NCI-H1930 (cell line): Measurements from ENCODE around the gene TAB2.
"Not testable (repeated sequence)": the region's sequence is repeated elsewhere in the genome, so short reads cannot be mapped to it uniquely, and the experiment has no call there.

Experiments
- DNase-seq, 2 experiments: peaks; one replicate each; lab custom pipeline; 2025; lab: John Stamatoyannopoulos, UW

The TAB2 gene

GRCh38 chr6:149333266-149333620 lies 15.7 kb downstream of the TAB2 start:
- DNase-seq, result no peak

GRCh38 chr6:149334201-149334600 lies 16.7 kb downstream of the TAB2 start:
- no peak for DNase-seq

DNA sequence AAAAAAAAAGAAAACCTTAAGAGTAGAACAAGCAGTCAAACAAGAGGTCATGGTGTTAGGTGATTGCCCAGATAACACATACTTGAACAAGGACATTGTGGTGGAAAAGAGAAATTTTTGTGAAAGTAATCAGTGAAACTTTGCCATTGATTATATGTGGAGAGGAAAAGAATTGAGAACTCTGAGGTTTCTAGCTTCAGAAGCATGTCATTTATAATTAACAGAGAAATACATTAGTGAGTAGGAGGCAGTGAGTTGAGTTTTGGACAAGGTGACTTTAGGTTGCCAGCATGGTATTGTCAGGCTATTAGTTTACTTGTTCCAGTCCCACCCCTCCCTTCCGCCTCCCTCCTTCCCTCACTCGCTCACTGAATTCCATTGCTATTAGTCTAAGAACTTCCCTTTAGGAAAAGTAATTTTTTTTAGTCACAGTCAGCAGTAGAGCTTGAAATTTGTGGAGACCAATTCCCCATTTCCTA lies 17.2 kb downstream of the TAB2 start:
- DNase-seq, result no peak

- no peak for DNase-seq
These were observed 18.6 kb downstream of the TAB2 start for GRCh38 chr6:149335924-149336608.

GRCh38 chr6:149336609-149336928 lies 19.1 kb downstream of the TAB2 start:
- no peak for DNase-seq

DNA sequence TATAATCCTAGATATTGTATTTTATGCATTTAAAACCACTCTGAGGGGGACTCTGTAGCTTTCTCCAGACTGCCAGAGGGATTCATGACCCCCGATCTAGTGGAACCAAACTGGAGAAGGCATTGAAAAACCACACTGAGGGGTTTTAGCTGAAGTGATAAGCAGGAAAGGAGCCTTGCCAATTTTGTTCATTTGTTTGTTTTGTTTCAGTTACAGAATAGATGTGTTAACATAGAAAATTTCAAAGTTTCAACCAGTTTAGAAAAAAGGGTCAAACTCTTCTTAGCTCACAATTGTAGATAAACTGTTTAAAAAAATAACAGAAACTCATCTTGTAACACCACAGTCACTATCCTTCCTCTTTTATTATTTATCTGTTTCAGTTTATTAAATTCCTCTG lies 19.8 kb downstream of the TAB2 start:
- no peak for DNase-seq

DNA sequence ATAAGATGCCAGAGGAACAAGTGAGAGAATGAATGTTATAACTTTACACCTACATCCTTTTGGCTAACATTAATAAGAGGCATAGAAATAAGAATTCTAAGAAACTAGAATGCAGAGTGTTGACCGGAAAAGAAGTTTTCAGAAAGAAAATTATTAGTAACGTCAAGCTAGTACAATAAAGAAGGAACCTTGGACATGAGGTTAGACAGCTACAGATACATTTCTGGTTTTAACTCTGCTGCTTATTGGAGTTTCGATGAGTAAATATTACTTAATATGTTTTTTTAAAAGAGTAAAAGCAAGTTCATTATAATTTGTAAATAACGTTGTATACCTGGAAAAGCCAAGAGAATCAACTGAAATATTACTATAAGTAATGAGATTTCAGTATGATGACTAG lies 22.7 kb downstream of the TAB2 start:
- no peak for DNase-seq

DNA sequence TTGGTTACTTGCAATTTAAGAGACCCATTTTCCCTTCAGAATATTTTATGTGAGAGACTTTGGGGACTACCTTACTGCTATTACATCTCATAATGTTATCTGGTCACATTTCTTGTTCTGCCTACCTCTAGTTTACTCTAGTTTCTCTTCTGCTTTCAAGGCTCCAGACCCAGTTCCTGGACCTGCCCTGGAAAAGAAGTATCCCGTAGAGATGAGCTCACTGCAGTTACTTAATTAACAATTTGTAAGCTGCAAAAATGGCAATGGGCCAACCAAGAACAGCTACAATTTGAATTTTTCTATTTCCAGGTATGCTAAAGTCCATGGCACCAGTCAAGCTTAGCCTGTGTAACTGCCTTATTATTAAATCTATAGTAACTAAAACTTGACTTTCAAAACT lies 25.0 kb downstream of the TAB2 start:
- DNase-seq, result no peak

- no peak for DNase-seq
These were observed 26.0 kb downstream of the TAB2 start for GRCh38 chr6:149343501-149343900.

DNA sequence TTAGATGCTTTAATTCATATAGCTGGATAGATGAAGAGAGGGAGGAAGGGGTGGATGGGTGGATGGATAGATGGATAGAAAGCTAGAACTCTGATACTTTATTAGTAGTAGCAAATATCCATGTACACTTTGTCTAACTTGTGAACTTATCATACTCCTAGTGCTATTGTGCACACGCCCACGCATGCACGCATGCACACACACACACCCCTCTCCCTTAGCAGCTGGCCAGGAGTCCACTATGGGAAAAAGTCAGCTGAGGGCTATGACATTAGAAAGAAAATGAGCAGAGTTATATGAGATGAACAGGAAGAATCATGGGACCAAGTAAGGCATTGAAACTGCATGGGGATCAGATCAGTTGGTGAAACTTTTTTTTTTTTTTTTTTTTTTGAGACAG lies 28.6 kb downstream of the TAB2 start:
- no peak for DNase-seq

DNA sequence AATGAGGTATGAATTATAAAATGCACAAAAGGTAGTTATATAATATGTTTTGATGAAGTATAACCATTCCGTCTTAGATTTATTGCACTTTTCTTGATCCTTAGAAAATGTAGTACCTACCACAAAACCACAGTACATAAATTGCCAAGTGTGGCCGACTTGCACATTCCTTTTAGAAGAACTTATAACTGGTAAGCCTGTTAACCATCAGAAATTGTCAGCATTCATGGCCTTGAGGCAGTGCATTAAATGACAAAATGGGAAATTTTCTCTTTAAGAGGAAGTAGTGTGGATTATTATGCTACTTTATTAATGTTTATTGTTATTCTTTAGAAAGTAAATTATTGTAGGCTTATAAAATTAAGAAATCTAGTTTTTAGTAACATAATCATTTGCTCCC lies 29.6 kb downstream of the TAB2 start:
- DNase-seq, result no peak

- not testable (repeated sequence) for DNase-seq
These were observed 31.8 kb downstream of the TAB2 start for GRCh38 chr6:149349279-149349678.

DNA sequence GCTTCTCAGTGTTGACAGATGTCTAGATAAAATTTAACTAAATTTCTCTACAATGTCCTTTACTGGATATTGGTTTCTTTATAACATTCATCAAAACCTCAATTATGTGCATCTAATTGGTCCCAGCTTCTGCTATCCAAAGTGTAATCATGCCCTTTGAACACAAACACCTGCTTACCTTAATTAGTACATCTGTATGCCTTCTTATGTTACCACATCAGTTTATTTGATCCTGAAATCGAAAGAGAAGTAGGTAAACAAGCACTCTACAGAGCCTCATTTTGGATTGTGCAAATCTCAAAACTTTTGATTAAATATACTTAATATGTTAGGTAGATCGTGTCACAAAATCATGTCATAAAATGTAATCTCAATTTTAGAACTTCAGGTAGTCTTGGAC lies 36.5 kb downstream of the TAB2 start:
- peak; percentile 67 to 77 for DNase-seq

DNA sequence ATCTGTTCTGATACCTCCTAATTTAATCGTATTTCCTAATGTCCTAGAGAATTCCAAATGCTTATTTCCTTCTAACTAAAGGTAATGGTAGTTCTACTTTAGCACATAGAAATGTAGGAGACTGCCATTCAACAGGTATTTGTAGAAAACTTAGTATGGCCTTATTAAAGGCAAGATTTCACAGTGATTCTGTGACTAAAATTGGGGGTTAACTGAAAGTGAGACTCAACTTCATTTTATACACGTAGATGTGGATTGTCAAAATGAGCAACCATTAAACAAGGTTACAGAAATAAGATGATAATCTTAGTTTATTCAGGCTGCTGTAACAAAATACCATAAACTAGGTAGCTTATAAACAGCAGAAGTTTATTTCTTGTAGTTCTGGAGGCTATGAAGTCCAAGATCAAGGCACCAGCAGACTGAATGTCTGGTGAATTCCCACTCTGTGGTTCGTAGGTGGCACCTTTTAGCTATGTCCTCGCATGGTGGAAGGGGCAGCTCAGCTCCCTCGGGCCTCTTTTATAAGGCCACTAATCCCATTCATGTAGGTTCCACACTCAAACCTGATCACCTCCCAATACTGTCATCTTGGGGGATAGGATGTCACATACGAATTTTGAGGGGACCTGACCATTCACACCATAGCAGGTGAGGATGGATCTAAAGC lies 38.7 kb downstream of the TAB2 start:
- no peak for DNase-seq

GRCh38 chr6:149357726-149358538 lies 40.4 kb downstream of the TAB2 start:
- no peak for DNase-seq

- no peak for DNase-seq
These were observed 41.9 kb downstream of the TAB2 start for GRCh38 chr6:149359440-149359839.

- no peak for DNase-seq
These were observed 43.0 kb downstream of the TAB2 start for GRCh38 chr6:149360536-149360935.

DNA sequence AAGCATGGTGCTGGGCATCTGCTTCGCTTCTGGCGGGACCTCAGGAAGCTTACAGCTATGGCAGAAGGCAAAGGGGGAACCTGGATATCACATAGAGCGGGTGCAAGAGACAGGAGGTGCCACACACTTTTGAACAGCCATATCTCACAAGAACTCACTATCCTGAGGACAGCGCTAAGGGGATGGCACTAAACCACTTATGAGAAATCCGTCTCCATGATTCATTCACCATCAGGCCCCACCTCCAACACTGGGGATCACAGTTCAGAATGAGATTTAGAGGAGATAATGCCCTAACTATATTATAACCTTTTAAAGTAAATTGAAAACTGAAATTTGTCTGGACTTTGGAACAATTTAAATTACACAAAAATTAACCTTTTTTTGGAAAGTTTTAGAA lies 44.8 kb downstream of the TAB2 start:
- no peak for DNase-seq

DNA sequence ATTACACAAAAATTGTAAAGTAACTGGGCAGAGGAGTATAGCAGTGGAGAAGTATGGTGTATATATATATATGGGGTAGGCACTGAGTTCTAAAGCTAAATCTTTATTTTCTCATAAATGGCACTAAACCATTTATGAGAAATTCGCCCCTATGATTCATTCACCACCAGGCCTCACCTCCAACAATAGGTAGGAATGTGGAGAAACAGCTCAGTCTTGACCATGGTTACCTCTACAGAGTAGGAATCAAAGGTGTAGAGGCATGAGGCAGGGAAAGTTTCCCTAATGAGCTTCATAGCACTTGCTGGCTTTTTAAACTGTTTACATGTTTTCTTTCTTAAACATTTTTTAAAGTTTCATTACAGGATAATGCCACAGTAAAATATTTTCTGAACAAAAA lies 45.6 kb downstream of the TAB2 start:
- DNase-seq, result no peak

DNA sequence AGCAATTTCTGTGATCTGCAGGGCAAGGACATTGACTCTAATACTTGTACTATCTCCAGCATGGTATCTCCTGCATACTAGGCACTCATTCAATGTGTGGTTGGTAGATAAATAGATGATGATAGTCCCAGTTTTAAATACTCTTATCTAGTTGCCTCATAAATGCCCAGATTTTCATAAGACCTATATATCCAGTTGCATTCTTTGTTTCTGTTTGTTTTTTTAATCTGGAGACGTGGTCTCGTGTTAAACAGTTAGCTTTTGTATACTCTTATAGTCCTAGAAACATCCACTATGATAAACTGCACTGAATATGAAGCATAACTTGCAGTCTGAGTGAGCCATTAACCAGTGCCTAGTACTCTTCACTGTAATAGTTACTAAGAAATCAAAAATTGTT lies 47.0 kb downstream of the TAB2 start:
- DNase-seq, result no peak

- no peak for DNase-seq
These were observed 47.7 kb downstream of the TAB2 start for GRCh38 chr6:149365197-149365596.

GRCh38 chr6:149366267-149366921 lies 48.9 kb downstream of the TAB2 start:
- DNase-seq, result no peak

DNA sequence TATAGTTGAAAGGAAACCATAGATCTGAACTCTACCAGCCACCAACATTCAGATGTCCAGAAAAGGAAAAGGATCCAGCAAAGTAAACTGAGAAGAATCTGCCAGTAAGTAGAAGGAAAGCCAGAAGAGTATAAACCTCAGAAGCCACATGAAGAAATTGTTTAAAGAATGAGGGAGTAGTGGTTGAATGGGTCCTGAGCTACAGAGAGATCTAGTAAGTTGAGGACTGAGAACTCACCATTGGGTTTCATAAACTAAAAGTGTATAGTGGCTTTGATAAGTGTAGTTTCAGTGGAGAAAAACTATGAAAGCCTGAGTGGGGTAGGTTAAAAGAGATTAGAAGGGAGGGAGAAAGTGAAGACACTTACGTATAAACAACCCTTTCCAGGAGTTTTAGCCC lies 50.6 kb downstream of the TAB2 start:
- DNase-seq, result no peak
